NCI-H2171 treated with DMSO at 0.1 percent for 48 hours (cell line): ENCODE data around the gene SELENOM.
A peak's percentile ranks its signal among the peaks of the same experiment; 100 is the strongest.
"Not testable (repeated sequence)": the region's sequence is repeated elsewhere in the genome, so short reads cannot be mapped to it uniquely, and the experiment has no call there.

ENCODE experiments used
- DNase-seq: peaks from one replicate; lab custom pipeline; 2025; lab: John Stamatoyannopoulos, UW

The SELENOM gene

DNA sequence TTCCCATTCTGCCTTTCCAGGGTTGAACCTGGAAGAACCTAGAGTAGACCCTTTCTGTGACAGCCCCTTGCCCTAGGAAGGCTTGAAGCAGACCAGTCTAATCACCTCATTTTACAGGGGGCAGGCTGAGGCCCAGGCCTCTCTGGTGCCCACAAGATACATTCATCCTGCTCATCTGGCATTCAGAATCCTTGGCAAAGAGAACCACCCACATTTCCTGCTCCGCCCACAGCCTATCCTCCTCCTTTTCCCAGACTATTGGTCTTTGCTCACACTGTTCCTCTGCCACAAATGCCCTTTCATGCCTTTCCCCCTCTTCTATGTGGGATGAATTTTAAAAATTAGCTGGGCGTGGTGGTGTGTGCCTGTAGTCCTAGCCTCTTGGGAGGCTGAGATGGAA is 29.0 kb downstream of the SELENOM start:
- not testable (repeated sequence) for DNase-seq

DNA sequence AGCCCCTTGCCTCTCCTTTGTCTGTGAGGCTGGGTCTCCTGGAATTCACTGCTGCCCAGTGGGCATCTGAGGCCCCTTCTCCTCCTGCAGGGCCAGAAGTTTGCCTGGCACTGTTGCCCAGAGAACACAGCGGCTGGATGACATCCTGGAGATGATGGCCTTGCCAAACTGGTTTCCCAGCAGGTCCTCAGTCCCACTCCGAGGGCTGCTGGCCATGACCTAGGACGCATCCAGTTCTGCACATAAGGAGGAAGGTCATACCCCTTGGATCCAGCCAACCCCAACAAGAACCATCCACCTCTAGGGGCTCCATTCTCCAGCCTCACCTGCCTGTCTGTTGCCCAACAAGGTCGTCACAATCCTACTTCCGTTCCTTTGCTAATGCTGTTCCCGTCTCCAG is 29.7 kb downstream of the SELENOM start:
- DNase-seq: no peak

DNA sequence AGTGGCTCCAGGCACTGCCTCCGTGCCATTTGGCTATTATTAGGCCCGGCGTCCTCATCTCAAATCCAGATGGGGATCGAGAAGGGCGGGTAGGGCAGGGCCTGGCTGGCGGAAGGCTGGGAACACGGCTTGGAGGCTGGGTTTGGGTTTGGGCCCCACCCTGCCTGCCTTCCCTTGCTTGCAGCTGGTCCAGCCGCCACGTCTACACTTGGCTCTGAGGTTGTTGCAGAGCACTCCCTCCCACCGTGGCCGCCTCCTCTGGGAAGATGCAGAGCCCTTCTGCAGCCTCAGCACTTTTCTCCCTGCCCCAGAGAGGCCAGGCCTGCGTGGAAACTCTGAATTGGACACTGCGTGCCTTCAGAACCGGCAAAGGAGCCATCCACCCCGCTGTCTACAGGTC is 31.4 kb downstream of the SELENOM start:
- DNase-seq: no peak

DNA sequence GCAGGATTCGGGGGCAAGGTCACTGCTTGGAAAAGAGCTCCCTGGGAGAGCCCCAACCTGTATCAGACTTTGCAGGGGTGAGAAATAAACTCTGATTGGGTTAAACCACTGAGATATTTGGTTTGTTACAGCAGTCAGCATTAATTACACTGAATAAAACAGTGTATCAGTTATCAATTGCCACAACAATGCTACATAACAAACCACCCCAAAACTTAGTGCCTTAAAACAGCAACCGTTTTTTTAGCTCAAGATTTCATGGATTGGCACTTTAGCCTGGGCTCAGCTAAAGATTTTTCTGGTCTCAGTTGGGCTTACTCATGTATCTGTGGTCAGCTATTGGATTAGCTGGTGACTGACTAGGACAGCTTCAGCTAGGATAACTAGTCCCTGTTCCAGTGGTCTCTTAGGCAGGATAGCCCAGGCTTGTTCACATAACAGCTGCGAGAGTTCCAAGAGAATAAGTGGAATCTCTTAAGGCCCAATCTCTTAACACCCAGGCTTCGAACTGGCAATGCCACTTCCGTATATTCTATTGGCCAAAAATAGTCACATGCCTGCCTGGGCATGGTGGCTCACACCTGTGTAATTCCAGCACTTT is 33.7 kb downstream of the SELENOM start:
- DNase-seq: not testable (repeated sequence)

DNA sequence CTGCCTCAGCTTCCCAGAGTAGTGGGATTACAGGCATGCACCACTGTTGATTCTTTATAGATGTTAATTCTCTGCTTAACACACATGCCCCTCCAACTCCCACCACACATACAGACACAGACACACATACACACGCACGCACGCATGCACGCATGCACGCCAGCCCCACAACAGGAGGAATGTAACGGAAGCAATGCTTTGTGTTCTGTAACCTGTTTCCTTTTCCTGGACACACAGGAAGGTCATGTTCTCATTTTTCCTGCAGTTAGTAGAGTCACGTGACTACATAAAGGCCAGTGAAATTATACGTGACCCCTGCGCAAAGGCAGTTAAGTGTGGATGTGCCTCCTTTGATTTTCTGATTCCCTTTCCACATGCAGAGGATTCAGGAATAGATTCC is 34.2 kb downstream of the SELENOM start:
- not testable (repeated sequence) for DNase-seq

DNA sequence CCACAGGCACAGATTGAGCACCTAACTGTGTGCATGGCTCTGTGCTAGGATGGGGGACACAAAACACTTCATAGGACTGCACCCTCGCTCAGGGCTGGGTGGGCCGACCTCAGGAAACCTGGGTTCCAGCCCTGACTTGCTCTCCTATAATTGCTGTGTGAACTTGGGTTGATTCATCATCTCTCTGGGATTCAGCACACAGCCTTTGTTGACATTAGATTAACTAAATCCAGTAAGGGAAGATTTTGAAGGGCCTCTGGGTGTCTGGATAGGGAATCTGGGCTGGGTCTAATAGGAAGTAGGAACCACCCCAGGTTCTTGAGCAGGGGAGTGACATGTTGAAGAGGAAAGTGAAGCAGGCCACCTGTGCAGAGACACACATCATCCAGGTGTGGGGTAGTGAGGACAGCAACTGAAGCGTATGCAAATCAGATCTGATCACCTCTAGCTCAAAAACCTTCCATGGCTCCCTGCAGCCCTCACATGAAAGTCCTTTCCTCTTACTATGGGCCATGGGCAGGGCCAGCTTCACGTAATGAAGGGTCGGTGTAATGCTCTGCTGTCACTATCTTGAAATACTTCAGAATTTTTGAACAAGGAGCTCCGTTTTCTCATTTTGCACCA is 37.6 kb downstream of the SELENOM start:
- DNase-seq: not testable (repeated sequence)

DNA sequence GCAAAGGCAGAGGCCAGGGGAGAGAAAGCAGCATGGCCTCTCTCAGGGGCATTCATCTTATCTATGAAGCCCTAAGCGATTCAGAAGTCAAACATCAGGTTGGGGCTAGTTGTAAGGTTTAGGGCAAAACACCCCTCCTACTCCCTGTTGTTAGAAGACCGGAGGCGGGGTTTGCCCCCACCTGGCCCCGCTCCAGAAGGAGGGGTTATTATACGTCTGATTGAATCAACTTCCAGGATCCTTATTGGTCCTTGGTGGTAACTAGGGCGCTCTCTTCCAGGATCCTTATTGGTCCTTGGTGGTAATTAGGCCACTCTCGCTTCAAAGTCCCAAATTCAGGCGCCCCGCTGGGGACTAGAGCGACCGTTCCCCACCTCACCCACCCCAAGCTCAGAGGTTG is 38.4 kb downstream of the SELENOM start:
- no peak for DNase-seq

DNA sequence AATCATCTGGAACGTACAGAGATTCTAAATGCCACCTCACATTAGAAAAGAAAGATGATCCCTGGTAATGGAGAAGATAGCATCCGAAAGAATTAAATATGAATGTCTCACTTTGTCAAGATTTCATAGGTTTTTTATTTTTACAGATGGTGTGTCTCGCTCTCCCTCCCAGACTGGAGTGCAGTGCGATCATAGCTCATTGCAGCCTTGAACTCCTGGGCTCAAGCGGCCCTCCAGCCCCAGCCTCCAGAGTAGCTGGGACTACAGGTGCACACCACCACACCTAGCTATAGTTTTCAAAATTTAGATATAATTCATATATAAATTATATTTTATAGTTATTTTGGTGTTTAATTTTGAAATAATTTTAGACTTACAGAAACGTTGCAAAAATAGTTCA is 43.0 kb downstream of the SELENOM start:
- no peak for DNase-seq

DNA sequence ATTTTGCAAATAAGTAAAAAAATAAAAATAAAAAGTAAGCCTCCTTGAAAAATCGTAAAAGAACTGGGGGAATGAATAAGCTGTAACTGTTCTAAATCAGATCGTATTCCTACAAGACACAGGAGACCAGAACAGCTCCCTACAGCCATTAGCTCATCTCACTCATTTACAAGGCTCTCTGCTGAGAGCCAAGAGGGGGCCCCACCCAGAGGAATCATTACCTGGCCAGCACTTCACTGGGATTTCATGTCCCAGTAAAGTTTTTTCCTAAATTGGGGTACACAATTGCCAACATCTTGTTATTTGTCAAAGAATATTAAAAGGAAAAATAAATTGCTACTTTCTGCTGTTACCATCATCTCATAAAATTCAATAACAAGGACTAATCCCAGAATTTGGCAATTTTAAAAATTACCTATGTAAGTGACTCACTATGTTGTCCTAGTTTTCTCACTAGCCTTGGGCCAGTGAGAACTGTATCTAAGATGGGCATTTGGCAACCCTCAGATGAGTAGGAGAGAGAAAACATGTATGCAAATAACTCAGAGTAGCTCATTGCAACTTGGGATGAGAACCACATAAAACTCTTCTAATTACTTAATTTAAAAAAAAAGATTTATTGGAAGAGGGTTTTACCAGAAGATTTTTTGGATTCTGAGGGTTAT is 44.7 kb downstream of the SELENOM start:
- DNase-seq: no peak

DNA sequence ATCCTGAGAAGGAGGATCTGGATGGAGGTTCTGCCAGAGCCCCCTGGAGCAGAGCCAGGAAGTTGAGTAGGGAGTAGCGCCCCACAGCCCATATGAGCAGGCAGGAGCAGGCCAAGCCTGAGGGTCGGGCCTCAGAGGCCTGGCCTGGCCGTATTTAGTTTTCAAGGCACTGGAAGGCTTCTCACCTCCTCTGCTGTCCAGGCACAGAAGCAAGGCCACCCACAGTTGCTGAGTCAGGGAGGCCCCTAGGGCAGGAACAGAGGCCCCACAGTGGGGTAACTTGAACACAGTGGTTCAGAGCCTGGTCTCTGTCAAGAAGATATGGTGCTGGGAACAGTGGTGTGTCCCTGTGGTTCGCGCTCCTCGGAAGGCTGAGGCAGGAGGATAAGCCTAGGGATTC is 47.7 kb downstream of the SELENOM start:
- not testable (repeated sequence) for DNase-seq

DNA sequence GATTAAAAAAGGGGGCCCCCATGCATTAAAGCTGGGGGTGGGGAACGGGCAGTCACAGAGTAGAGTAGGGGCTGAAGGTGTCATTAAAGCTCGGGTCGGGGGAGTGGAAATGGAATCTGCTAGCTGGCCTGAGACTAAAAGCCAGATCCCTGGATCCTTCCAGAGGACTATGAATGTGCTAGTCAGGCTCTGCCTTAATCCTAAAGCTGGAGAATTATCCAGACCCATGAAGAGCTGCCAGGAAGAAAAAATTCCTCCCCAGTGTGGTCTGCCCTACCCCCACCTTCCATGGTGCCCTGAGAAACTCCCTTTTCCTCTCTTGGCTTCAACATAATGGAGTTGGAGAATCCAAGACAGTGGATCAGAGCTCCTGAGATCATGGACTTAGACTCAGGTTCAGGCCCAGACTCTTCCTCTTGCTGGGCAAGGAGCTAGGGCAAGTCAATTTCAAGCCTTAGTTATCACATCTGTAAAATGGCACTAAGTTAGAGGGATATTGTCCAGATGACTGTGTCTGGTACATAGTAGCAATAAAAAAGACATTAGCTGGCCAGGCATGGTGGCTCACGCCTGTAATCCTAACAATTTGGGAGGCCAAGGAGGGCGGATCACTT is 50.3 kb downstream of the SELENOM start:
- no peak for DNase-seq

DNA sequence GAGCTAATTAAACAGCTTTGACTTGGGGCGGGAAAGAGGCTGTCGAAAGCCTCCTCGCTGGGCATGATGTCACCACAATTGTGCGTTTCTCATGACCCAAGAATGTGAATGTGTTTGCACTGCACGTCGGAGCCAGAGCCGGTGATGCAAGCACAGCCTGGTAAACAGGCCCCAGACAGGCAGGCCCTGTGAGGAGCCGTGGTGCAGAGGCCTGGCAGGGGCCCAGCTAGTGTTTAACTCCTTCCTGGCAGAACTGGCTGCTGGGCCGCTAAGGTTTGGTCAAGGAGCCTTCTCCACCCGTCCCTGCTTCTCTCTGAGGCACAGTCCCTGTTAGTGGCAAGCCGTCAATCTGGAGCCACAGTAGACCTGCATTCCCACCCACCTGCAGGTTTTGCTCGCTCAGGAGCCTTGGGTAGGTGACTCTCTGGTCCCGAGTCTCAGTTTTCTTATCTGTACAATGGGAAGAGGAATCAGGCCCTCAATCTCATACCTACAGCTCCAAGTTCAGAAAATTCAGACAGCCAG is 51.7 kb downstream of the SELENOM start:
- DNase-seq: peak; percentile 26

DNA sequence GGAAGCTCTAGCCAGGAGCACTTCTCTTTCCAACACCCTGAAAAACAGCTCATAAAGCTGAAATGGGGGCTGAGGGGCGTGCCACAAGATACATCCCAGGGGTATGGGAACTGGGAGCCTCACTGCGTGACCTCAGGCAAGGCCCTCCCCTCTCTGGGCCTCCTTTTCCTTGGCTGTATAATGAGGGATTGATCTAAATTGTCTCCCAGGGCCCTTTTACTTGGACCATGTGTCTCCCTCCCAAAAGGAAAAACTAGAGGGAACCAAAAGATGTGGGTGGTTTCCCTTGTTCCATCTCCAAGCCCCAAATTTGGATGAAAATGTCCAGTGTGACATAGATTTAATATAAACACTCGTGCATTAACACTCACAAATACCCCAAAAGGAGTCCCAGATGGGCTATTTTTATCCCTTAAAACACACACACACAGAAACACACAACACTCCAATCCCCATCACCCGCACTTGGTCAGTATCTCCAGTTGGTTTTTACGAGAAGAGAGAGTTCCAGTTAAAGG is 52.2 kb downstream of the SELENOM start:
- DNase-seq: no peak
